Vagina (tissue), 2 donors: ENCODE data around the gene RPS6KA2.

Experiments used
- CTCF ChIP-seq, 3 experiments: fragments of 450-650 bp in 2 of 3; fragments of 200-600 bp in 1 of 3; sonication (generic) in 1 of 3; IDR thresholded peaks; one replicate each; pipeline ENCODE4 v1.5.1; 2017 to 2019; ENCODE audit warnings: antibody characterized with exemption in 3 of 3, mild to moderate bottlenecking in 2 of 3, moderate library complexity in 2 of 3
- POLR2A ChIP-seq, 2 donors: fragments of 450-650 bp; IDR thresholded peaks; one replicate each; pipeline ENCODE4 v1.6.1; 2017; ENCODE audit warnings: antibody characterized with exemption in 2 of 2, mild to moderate bottlenecking in 2 of 2, moderate library complexity in 2 of 2

- TF ChIP-seq POLR2A (IDR thresholded peaks at IDR 0.05): no peak
- no peak for TF ChIP-seq CTCF (IDR thresholded peaks at IDR 0.05)
Measured at GRCh38 chr6:166483573-166484250, 143.3 kb downstream of the RPS6KA2 start.
